ENCODE measurements around the gene CPZ.

GRCh38 chr4:8556341-8557150, 36.0 kb upstream of the CPZ start:
- TF ChIP-seq, protein P1, sequence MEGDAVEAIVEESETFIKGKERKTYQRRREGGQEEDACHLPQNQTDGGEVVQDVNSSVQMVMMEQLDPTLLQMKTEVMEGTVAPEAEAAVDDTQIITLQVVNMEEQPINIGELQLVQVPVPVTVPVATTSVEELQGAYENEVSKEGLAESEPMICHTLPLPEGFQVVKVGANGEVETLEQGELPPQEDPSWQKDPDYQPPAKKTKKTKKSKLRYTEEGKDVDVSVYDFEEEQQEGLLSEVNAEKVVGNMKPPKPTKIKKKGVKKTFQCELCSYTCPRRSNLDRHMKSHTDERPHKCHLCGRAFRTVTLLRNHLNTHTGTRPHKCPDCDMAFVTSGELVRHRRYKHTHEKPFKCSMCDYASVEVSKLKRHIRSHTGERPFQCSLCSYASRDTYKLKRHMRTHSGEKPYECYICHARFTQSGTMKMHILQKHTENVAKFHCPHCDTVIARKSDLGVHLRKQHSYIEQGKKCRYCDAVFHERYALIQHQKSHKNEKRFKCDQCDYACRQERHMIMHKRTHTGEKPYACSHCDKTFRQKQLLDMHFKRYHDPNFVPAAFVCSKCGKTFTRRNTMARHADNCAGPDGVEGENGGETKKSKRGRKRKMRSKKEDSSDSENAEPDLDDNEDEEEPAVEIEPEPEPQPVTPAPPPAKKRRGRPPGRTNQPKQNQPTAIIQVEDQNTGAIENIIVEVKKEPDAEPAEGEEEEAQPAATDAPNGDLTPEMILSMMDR (IDR thresholded peaks at IDR 0.05): no peak
- TF ChIP-seq EP300 (IDR thresholded peaks at IDR 0.05) (no peak), POLR2A (IDR thresholded peaks at IDR 0.05; ENCODE audit: low read depth) (no peak)
